Ishikawa (cell line): ENCODE measurements around the gene RXRA.

Experiments
- CEBPB ChIP-seq: IDR thresholded peaks from 2 replicates; pipeline ENCODE4 v1.6.1; 2012
- CREB1 ChIP-seq: IDR thresholded peaks from 2 replicates; pipeline ENCODE4 v1.6.1; 2012; ENCODE audit warnings: low read depth
- EGR1 ChIP-seq: IDR thresholded peaks from 2 replicates; pipeline ENCODE4 v1.6.1; 2012
- EP300 ChIP-seq: IDR thresholded peaks from 2 replicates; pipeline ENCODE4 v1.6.1; 2012; ENCODE audit warnings: borderline replicate concordance
- FOXM1 ChIP-seq: IDR thresholded peaks from 2 replicates; pipeline ENCODE4 v1.6.1; 2012; ENCODE audit warnings: low read depth, borderline replicate concordance
- RAD21 ChIP-seq: IDR thresholded peaks from 2 replicates; pipeline ENCODE4 v1.6.1; 2012; ENCODE audit warnings: low read depth
- TCF12 ChIP-seq: IDR thresholded peaks from 2 replicates; pipeline ENCODE4 v1.6.1; 2012; ENCODE audit warnings: low read depth
- TEAD4 ChIP-seq: IDR thresholded peaks from 2 replicates; pipeline ENCODE4 v1.6.1; 2012
- YY1 ChIP-seq: IDR thresholded peaks from 2 replicates; pipeline ENCODE4 v1.6.1; 2012; ENCODE audit warnings: low read depth
- ZBTB7A ChIP-seq: IDR thresholded peaks from 2 replicates; pipeline ENCODE4 v1.6.1; 2012; ENCODE audit warnings: low read depth
- TF ChIP-seq, protein P1 (sequence below): IDR thresholded peaks from 2 replicates; pipeline ENCODE4 v1.6.1; 2012
- TF ChIP-seq, protein P2 (sequence below): IDR thresholded peaks from 2 replicates; pipeline ENCODE4 v1.6.1; 2012; ENCODE audit warnings: low read depth, mild to moderate bottlenecking

DNA sequence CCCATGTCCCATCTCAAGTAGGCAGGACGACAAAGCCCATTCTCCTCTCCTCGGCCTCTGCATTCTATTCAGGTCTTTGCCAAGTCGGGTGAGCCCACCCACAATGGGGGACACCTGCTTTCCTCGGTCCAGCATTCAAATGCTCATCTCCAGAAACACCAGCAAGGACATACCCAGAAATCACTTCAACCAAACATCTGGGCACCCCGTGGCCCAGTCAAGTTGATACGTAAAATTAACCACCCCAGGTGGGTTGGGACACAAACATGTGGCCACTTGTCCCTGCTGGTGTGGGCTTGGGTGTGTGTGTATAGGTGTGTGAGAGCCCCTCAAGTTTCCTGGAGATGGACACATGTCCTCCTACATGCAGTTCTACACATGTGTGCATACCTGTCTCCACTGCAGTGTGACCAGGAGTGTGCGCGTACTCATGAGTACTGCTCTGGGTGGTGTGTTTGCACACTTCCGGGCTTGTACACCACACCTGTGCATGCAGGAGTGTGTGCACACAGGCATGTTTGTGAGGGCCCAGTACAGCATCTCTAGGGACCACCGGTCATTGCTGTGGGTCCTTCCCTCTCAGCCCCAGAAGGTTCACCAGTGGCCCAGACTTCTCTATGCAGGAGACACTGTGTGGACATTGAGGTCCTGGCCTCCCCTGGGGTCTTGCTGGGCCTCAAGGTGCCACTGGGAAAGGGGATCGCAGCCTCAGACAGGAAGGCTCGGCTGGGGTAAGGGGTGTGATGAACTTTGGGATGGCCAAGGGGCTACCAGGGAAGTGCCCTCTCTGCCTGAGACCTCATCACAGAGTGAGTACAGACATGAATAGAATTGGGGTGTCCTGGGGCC, 35.4 kb upstream of the RXRA start:
- TF ChIP-seq, protein P1, sequence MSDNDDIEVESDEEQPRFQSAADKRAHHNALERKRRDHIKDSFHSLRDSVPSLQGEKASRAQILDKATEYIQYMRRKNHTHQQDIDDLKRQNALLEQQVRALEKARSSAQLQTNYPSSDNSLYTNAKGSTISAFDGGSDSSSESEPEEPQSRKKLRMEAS = no peak
- TF ChIP-seq EP300 (no peak), CREB1 (no peak), CEBPB (no peak), FOXM1 (no peak), RAD21 (no peak), TEAD4 (no peak), ZBTB7A (no peak), EGR1 (no peak), YY1 (no peak), TCF12 (no peak)
- TF ChIP-seq, protein P2, sequence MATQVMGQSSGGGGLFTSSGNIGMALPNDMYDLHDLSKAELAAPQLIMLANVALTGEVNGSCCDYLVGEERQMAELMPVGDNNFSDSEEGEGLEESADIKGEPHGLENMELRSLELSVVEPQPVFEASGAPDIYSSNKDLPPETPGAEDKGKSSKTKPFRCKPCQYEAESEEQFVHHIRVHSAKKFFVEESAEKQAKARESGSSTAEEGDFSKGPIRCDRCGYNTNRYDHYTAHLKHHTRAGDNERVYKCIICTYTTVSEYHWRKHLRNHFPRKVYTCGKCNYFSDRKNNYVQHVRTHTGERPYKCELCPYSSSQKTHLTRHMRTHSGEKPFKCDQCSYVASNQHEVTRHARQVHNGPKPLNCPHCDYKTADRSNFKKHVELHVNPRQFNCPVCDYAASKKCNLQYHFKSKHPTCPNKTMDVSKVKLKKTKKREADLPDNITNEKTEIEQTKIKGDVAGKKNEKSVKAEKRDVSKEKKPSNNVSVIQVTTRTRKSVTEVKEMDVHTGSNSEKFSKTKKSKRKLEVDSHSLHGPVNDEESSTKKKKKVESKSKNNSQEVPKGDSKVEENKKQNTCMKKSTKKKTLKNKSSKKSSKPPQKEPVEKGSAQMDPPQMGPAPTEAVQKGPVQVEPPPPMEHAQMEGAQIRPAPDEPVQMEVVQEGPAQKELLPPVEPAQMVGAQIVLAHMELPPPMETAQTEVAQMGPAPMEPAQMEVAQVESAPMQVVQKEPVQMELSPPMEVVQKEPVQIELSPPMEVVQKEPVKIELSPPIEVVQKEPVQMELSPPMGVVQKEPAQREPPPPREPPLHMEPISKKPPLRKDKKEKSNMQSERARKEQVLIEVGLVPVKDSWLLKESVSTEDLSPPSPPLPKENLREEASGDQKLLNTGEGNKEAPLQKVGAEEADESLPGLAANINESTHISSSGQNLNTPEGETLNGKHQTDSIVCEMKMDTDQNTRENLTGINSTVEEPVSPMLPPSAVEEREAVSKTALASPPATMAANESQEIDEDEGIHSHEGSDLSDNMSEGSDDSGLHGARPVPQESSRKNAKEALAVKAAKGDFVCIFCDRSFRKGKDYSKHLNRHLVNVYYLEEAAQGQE = no peak
